DMS153 (cell line): Measurements from ENCODE around the gene BHLHA15.

Source experiments
- DNase-seq: peaks from one replicate; lab custom pipeline; 2025; lab: John Stamatoyannopoulos, UW

Gene BHLHA15

DNA sequence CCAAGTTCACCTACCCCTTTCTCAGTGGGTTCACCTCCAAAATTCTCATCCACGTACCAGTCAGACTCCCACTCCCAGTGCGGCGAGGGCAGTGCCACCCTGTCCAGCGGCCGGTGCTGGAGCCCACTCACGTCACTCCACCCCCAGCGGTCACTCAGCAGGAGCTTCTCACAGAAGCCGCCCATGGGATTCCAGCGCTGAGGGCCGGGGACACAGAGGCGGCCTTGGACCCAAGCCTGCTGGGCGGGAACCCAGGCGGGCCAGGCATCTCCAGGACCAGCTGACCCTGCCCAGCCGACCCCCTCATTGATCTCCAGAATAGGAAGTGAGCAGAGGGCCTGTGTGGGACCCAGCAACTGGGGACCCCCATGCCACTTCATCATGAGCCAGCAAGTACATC lies 33.6 kb downstream of the BHLHA15 start:
- DNase-seq: no peak

DNA sequence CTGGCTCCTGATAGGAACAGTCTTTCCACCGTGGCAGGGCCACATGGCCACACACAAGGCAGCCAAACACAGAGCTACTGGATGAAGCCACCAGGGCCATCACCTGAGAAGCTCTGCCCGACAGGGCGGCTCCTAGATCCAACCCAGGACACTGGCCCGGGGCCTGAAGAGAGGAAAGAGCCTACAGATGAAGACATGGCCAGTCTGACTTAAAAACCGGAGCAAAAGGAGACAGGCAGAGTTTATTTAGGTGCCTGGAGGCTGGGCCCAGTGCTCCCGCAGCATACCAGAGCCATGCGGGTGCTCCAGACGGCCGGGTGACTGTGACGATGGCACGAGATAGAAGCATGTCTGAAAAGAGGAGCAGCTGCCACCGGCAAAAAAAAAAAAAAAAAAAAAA lies 36.9 kb downstream of the BHLHA15 start:
- DNase-seq: no peak

DNA sequence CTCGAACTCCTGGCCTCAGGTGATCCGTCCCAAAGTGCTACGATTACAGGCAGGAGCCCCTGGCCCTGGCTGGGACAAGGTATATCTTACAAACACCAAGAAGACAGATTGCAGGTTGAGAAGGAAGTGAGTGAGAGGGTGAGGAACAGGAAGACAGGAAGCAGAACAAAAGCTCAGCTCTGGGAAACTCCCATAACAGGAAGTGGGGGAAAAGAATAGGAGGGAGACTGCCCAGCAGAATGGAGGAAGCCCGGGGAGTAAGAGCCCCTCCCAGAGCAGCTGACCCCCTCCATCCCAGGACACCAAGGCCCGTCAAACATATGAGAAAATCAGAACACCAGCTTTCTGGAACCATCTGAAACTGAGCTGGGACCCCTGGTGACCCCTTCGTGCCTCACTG lies 37.9 kb downstream of the BHLHA15 start:
- DNase-seq: no peak

DNA sequence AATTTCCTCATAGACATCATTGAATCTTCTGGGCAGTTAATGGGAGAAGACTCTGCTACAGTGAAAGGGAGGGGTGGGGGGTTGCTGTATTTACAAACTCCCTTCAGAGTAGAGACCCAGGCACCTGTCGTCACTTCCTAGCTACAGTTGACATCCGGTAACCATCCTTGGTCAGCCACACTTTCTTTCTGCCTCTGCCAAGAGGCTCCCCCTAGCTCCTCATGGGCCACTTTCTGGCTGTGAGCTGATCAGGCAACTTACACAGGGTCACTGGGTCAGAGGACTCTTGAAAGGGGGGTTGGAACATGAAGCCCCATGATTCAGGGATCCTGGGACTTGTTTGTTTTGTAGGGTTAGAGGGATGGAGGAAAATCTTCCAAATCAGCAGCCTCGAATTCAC lies 39.5 kb downstream of the BHLHA15 start:
- peak; percentile 28 for DNase-seq

DNA sequence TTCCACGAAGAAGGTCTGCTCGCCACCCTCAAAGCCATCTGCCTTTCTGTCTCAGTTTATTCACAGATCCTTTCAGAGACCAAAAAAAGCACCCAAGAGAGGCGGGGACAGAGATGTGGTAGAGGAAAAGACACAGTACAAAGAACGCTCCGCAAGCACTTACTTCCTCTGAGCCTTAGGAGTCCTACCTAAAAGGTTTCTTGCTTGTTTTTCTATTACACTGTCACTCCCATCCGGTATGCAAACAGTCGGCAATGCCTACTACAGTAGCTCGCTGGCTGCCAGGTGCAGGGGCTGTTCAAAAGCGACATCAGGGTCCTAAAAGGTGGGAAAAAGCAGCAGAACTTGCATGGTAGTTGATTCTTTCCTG lies 40.0 kb downstream of the BHLHA15 start:
- DNase-seq: no peak

DNA sequence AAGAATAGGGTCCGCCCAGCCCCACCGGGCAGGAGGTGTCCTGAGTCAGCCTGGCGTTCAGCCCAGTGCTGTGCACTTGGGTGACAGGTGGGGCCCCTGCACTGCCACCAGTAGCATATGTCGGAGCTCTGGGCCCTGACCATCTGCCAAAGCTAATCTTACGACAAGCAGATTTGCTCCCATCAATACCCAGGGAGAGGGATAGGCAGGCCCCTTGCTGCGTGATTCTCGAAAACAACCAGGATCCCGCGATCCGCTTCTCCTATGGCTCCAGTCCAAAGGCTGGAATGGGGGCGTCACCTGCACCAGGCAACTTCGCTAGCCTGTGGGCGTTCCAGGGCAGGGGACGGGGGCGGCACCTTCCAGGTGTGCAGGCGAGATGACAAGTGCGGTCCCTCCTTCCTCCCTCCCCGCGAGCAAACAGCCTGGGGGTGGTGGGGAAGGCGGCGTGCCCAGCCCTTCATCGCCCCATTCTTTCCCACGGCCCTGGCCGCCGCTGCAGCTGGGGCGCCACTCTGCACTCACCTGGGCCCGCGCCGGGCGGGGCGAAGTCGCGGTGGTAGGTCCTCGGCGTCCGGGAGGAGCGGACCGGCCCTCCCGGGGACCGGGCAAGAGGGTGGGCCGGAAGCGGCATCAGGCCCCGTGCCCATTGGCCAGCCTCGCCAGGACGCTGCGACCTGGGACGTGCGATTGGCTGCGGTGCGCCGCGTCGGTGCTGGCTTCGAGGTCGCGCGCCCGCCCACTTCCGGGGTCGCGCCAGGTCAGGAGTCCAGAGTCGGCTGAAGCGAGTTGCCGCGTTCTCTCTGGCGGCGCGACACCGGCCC lies 40.6 kb downstream of the BHLHA15 start, which contains the start of gene TECPR1:
Gene TECPR1 (minus strand): TSS at position 632 of the 824 bp plus-strand sequence. CDS start 6,086 bp downstream, outside the sequence.
- DNase-seq: peak; percentile 88

DNA sequence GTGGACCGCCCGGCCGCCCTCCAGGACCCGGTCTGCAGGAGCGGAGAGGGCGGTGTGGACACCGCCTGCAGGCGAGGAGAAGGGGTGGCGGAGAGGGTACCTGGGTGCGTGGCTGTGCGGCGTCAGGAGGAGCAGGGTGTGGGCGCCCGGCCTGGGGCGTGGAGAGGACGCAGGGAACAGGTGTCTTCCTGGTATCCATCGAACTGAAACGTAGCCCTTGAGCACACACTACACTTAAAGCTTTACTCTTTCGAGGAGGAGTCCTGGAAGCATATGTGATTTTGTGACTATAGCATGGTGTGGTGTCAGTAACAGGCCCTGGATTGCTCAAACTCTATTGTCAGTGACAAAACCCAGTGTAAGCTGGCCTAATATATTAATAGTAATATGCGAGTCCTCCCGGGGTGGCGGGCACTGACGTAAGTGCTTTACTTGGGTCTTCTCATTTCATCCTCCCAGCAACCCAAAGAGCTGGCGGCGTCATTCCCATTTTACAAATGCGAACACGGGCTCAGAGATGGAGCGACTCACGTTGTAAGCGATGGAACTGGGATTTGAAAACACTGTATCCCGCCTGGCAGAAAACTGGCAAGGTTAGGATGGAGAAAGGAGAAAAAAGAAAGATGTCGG lies 41.3 kb downstream of the BHLHA15 start:
- DNase-seq: no peak

DNA sequence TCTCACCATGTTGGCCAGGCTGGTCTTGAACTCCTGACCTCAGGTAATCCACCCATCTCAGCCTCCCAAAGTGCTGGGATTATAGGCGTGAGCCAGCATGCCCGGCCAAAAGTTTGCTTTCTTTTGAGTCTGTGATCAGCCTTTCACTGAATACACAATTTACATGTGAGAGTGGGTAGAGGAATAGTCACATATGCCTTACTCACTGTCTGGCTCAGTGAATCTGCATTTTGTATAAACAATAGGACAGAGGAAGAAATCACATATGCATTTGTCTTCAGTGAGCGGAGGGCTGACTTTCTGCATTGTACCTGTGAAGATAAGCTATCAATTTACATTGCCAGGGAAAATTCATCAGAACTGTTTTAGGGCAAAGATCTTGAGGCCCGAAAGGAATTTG lies 43.3 kb downstream of the BHLHA15 start:
- no peak for DNase-seq

DNA sequence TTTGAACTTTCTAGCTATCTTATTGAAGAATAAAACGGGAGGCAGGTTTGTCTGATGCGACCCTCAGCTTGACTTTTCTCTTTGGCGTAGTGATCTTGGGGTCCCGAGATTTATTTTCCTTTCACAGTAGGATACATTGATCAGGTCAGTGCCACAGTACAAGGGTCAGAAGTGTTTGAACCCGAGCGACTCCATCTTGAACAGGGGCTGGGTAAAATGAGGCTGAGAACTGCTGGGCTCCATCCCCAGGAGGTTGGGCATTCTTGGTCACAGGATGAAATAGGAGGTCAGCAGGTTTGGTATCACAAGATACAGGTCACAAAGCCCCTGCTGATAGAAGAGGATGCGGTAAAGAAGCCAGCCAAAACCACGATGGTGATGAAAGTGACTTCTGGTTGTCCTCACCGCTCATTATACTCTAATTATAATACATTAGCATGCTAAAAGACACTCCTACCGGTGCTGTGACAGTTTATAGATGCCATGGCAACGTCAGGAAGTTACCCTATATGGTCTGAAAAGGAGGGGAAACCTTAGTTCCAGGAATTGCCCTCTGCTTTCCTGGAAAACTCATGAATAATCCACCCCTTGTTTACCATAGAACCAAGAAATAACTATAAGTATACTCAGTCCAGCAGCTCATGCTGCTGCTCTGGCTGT lies 43.8 kb downstream of the BHLHA15 start:
- DNase-seq: no peak

DNA sequence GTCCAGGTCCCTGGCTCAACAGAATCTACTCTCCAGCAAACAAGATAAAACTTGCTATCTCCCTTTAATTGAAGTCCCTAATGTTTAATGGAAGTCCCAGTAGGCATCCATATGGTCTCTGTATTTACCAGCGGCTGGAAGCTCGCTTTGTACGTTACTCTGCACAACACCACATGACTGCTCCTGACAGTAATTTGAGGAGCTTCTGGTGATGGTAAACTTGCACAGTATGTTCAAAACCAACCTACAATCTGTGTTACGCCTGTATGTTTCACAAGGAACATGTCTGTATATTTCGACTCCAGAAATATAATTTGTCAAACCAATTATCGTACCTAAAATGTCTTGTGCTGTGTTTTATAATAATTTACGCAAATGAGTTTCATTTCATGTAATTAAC lies 45.2 kb downstream of the BHLHA15 start:
- DNase-seq: no peak

DNA sequence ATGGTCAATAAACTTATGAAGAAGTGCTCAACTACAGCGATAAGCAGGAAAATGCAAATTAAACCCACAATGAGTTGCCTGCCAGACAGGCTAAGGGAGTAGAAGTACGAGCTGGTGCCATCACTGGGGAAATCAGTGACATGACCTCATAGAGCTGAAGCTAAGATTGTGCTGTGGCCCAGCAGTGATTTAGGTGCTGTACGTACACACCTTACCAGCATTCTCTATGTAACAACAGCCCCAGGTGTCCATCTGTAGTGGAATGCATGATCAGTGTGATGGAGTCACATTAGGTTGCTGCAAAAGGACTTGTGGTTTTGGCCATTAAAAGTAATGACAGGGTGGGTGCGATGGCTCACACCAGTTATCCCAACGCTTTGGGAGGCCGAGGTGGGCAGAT lies 46.5 kb downstream of the BHLHA15 start:
- no peak for DNase-seq
